HG02759 (cell line): Measurements from ENCODE around the gene DDIT4L.
"Not testable (repeated sequence)": the region's sequence is repeated elsewhere in the genome, so short reads cannot be mapped to it uniquely, and the experiment has no call there.

ENCODE experiments used
- ATAC-seq: cut with Tn5 transposase; IDR thresholded peaks from one replicate; pipeline ENCODE4 v1.9.1; 2021; ENCODE audit warnings: mild to moderate bottlenecking, moderate library complexity; ENCODE audit not compliant: unreplicated experiment

DDIT4L gene, protein sequence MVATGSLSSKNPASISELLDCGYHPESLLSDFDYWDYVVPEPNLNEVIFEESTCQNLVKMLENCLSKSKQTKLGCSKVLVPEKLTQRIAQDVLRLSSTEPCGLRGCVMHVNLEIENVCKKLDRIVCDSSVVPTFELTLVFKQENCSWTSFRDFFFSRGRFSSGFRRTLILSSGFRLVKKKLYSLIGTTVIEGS

DNA sequence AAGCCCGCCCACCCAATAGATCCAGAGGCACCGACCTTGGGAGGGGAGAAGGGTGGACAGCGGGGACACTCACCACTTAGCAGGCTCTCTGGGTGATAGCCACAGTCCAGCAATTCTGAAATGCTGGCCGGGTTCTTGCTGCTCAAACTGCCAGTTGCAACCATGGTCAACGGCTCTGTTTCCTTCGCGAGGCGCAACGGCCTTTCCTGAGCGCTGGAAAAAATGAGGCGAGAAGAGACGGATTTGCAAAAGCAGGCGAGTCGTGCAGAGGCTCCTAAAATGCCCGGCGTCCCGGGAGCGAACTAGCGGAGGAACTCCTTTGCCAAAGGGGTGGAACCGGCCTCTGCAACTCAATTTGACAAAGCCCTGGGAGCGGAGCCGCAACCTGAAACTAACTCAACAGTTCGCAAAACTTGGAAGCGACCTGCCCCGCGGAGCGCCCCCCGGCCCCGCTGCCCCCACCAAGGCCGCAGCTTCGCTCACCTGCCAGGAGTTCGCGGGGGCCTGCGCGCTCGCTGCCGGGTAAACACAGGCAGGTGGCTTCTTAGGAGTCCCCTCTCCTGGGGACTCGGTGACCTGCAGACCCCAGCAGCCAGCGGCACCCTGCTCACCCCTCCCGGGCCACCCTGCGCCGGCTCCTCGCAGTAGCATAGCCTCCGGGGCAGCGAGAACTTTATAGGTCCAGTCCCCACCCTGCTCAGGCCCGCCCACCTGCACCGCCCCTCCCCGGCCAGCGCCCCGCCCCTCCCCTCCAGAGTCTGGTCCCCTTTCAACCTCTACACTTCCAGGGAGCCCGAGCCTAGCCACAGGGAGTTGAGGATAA is at the start of gene DDIT4L:
Gene DDIT4L (minus strand): TSS at position 649 of the 823 bp plus-strand sequence. CDS start 485 bp downstream, at position 164.
- ATAC-seq = peak; percentile 40

DNA sequence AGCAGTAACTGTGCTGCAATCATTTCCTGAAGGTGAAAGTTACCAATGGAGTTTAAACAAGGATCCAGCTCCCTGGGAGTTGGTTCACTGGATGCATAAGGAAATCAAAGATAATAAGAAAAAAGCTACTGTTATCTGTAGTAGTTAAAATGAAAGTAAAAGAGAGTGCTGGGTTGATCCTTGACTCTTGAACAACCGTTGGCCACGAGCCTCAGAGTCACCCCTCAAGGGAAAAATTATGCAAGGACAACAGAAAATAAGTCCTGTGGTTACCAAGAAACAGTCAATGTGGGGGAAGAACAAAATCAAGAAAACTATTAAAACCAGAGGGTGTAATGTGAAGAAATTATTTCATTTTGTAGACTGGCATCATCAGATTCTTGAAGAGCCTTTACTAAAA is 49.7 kb upstream of the DDIT4L start:
- no peak for ATAC-seq

DNA sequence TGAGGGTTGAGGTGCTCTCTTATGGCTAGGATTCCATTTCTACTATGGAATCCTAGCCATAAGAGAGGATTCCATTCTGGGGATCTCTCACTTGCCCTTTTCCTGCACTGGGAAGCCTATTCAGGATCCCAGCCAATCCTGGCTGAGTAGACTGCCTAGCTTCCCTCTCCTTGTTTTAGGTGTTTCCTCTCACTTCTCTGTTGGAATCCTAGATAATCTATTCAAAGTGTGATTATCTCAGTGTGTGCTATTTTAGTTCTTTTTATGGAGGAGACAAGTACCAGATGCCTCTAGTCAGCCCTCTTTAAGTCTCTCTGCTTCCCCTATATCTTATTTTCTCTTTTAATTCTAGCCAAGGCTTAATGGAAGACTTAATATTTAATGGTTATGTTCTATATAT is 34.5 kb upstream of the DDIT4L start:
- ATAC-seq = no peak

DNA sequence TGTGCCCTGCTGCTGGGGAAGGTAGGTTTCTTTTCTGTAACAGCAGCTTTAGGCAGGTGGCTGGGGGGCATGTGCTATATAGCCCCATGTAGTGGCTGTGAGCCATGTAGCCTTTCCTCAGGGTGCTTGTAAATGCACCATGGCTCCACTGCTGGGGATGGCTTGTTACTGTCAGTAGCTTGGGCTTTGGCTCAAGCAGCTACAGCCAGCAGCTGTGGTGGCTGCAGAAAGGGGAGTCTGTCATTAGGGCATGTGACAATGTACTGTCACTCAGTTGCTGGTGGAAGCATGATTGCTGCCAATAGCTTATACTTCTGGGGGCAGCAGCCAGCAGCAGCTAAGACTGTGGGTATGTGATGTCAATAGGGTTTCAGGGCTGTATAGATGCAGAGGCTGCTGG is 33.9 kb upstream of the DDIT4L start:
- ATAC-seq = no peak

DNA sequence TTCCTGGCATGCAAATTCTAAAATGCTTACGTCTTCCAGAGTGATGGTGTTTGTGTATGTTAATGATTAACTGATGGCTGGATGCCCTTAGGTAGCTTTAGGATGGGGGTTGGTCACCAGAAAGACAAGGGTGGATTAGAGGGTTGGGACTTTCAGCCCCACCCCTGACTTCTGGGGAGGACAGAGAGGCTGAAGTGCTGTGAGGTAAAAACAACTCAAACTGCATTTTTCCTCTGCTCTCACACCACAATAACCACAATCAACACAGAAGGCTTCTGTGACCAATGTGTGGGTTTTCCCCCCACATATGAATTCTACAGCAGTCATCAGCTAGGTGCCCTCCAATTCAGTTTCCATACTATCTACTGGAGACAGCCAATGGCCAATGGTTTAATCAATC is 18.7 kb upstream of the DDIT4L start:
- peak; percentile 96 for ATAC-seq

DNA sequence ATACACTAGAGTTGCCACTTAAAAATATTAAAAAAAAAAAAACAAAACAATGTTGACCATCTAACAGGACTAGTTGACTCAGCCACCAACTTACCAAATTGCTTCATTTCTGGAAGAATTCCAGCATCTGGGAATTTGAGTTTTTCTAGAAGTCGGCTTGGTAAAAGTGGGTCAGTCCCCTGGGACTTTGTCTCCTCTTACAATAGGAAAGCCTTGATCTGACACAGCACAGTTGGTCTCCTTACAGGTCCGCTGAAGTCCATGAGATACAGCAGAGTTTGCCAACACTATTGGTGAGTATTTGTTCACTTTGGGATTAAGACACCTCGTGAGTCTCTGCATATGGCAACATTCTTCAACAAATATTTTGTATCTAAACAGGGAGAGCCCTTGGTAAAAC is 18.2 kb upstream of the DDIT4L start:
- ATAC-seq = no peak

DNA sequence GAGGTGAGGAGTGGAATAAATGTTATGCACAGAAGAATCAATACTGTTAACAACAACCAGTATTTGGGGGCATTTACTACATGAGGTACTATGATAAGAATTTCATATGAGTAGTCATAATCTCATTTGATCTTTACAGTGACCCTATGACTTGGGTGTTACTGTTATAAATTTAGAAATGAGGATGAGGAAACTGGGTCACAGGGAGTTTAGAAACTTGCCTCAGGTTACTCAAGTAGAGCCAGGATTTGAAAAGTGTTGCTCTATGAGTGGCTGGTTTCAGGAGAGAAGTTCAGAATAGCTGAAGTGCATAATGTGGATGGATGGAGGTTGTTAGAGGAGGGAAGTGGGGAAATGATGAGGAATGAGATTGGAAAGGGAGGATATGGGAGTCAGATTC is 16.6 kb upstream of the DDIT4L start:
- ATAC-seq = no peak

DNA sequence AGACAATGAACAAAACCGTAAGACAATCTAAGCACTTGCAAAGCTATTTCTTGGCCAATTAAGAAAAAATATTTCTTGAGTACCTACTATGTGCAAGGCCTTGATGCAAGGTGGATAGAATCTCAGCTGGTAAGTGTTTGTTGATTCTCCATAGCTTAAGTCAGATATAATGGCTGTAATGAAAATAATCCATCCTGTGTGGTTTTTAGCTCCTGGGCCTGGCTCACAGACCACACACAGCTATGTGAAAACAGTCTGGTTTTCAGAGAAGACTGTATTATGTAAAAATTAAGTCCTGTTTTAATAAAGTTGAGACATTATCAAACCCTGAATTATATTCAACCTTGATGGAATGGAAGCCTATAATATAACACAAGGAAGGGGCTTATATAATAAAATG is 7.8 kb upstream of the DDIT4L start:
- ATAC-seq = no peak

DNA sequence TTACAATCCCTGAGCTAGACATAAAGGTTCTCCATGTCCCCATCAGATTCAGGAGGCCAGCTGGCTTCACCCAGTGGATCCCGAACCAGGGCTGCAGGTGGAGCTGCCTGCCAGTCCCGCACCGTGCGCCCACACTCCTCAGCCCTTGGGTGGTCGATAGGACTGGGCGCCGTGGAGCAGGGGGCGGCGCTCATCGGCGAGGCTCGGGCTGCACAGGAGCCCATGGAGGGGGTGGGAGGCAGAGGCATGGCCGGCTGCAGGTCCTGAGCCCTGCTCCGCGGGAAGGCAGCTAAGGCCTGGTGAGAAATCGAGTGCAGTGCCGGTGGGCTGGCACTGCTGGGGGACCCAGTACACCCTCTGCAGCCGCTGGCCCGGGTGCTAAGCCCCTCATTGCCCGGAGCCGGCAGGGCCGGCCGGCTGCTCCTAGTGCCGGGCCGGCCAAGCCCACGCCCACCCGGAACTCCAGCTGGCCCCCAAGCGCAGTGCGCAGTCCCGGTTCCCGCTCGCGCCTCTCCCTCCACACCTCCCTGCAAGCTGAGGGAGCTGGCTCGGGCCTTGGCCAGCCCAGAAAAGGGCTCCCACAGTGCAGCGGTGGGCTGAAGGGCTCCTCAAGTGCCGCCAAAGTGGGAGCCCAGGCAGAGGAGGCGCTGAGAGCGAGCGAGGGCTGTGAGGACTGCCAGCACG is 6.3 kb upstream of the DDIT4L start:
- not testable (repeated sequence) for ATAC-seq

DNA sequence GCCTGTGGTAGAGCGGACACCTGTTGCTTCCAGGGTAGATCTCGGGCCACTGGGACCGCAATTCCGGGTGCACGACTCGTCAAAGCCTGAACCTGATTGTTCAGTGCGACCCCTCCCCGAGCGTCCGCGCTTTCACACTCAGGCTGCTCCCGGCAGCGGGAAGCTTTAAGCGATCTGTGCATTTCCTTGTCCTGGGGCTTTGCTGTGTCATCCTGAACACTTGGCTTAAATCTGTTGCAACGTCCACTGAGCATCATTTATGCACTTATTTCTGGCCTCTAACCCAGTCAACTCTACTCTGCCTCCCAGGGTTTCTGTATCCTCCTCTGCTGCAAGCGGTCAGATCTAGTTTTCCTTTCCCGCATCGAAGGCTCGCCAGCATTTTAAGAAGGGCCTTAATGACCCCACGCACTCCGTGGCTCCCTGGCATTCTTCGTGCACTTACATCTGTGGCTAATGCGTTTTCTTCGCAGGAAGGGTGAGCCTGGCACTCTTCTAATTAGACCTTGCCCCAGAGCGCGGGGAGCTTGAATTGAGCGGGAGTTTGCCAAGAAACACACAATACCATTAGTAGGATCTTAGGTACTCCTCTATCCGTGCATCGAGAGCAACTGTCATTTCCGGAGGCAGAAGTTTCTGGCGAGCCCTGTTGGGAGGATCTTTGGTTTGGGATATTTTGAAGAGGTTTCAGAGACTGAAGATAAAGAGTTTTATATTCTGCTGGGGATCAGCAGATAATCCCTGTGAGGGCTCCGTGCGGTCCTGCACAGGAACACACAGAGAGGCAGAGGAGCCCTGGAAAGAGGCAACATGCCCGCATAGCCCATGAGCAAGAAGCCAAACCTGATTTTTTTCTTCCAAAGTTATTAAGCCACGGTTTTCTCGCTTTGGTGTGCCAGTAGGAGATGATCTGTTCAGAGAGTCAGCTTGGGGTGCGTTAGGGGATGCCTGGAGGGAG is 654 bp upstream of the DDIT4L start:
- peak; percentile 10 for ATAC-seq

DNA sequence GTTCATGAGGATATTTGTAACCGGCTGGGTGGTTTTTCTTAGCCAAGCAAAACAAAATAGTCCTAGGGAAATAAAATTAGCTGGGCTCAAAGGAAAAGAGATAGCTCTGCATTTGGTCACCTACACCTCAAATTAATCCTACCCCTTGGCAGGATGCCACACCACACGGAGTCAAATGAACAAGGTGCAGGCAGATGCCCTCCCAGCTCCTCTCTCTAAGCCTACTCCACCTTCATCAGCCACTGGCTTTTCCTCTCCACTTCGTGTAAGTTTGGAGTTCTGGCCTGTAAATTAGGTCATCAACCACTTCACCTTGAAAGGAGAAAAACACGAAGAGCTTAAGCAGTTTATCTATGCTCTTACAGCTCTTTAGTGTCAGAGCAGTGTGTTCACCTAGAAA is 1.4 kb downstream of the DDIT4L start:
- no peak for ATAC-seq

DNA sequence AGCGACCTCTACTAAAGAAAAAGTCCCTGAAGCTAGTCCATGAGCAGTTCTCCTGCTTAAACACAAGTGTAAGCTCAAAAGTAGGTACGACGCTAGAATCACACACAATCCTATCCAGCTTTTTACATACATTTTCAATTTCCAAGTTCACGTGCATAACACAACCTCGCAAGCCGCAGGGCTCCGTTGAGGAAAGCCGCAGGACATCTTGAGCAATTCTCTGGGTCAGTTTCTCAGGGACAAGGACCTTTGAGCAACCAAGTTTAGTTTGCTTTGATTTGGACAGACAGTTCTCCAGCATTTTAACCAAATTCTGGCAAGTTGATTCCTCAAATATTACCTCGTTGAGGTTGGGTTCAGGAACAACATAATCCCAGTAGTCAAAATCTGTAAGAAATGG is 2.5 kb downstream of the DDIT4L start:
- no peak for ATAC-seq

DNA sequence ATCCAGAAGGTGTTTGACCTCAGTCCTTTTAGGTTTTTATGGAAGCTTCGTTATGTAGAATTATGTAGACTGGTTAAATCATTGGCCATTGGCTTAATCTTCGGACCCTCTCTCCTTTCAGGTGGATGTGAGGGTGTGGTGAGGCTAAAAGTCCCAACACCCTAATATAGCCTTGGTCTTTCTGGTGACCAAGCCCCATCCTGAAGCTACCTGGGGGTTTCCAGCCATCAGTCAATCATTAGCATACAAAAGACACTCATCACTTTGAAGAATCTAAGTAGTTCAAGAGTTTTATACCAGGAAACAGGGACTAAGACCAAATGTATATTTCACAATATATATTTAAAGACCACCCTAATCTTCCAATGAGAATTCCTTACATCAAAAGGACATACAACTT is 5.5 kb downstream of the DDIT4L start:
- no peak for ATAC-seq

DNA sequence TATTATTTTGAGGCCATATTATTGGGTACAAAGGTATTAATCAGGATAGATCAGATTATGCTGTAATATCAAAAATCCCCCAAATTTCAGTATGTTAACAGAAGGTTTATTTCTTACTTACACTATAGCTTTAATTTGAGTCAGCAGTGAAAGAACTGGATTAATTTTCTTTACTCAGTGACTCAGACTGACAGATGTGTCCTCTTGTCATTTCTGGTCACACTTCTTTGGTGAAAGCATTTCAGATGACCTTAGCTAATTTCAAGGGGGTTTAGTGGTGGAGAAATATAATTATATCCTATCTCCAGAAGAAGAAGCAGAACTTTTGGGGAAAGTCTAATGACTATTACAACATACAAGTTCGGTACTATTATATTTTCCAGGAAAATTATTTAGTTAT is 12.4 kb downstream of the DDIT4L start:
- ATAC-seq = no peak

DNA sequence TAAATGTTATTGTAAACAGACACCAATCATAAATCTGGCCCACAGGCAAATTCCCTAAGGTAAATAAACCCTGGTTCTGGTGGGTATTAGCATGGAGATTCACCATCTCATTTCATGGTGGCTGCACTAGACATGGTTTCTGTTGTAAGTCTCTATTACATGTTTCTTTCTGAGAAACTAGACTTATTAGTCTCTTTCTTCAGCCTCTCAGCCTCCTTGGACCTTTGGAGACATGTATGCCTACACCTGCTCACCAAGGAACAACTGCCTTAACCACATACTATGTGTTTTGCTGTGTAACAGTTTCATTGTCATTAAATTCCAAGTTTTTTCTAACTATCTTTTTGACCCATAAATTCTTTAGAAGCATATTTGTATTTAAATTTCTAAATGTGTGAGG is 13.1 kb downstream of the DDIT4L start:
- ATAC-seq = no peak

DNA sequence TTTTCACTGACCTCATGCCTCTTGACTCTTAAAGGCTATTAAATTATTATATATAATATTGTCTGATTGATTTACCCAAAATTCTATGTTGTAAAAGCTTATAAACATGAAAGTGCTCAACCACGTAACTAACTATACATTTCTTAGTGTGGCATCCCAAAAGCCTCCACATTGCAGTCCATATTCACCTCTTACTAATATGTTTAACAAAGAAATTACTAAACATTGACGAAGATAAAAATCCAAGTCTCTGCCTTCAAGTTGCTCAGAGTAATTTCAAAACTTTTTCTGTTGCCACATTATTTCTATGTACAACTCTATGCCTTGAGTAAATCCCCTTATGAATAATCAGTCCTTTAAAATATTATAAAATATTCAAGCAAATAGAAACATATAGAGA is 14.4 kb downstream of the DDIT4L start:
- no peak for ATAC-seq

DNA sequence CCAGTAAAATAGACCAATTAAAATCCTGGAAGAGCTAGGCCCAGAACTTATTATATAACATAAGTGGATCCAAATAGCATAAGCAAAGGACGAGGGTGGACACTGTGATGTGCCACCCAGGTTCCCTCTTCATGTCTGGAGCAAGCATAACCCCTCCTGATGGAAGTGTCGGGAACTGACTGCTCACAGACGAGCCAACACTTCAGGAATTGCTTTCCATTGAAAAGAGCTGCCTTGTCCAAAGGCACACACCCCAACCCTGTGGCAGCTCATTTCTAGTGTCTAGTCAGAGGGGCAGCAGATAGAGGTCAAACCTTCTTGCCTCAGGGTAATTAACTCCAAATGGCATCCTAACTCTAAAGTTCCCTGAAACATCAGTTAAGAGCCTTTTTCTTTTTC is 15.3 kb downstream of the DDIT4L start:
- ATAC-seq = no peak

DNA sequence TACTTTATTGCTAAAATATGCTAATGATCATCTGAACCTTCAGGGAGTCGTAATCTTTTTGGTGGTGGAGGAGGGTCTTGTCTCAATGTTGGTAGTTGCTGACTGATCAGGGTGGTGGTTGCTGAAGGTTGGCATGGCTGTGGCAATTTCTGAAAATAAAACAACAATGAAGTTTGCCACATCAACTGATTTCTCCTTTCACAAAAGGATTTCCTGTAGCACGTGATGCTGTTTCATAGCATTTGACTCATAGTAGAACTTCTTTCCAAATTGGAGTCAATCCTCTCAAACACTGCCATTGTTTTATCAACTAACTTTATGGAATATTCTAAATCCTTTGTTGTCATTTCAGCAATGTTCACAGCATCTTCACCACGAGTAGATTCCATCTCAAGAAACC is 19.3 kb downstream of the DDIT4L start:
- no peak for ATAC-seq

DNA sequence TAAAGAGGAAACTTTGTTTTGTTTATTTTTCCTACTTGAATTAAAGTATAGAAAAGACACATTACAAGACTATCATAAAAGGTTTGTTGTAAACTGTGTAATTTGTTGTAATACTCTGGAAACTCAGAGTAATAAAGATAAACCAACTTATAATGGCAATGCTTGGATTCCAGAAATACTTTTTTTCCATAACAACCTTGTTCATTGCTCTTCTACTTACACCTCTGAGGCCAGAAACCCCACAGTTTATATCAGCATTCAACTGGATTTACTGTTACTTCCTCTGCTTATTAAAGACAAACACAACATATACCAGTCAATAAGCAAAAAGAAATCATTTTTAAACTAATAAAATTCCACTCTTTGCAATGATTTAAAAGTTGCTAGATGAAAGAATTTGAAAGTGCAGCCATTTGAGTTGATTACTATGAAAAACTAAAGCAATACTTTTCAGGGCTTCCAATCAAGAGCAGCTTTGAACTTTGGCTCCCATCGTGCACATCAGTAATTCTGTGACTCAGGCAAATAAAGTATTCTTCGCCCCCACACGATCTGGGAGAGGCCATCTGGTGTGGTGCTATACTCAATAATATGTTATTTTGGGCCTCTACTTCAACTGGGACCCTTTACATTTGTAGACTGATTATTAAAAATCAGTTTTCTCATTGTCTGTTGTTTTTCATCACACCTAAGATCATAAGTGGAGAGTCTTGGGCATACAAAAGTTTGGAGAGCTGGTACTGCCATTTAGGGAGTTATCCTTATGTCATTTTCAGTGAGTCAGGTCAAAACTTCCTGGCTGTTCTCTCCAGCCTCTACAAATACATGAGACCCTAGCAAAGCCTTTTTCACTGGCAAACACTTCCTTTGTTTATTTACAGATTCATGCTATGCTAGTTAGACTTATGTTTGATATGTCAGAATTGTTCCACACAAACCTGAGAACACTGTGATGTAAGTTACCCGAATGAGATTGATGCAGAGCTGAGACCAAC is 20.5 kb downstream of the DDIT4L start:
- ATAC-seq = no peak

DNA sequence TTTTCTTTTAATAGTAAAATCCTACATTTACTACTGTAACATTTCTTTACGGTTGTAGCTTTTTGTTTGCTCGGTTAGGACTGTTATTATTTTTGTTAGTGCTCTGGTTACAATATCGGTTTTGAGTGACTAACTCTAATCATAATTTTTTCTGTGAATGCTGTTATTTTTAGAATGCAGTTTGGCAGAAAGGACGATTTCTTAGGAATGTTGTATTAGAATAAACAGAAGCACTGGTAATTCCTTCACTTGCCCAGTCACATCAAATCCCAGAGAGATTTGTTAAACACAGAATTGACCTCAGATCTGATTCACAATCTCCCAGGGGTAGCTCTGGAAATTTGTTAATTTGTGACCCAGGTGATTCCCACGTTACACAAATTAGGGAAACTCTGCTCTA is 21.7 kb downstream of the DDIT4L start:
- no peak for ATAC-seq
